Loucy (cell line): Measurements from ENCODE around the gene PRSS38.

ENCODE experiments used
- H2AFZ ChIP-seq: fragments of 200-600 bp; sonication (generic); 2 replicates; pipeline ENCODE4 v1.6.0; 2016; ENCODE audit warnings: antibody characterized with exemption, mild to moderate bottlenecking, low read length, moderate library complexity
- H3F3A ChIP-seq: fragments of 200-600 bp; 2 replicates; pipeline ENCODE4 v1.6.0; 2016; ENCODE audit warnings: antibody characterized with exemption, low read depth, mild to moderate bottlenecking
- H3K27me3 ChIP-seq: fragments of 200-600 bp; sonication (generic); 2 replicates; pipeline ENCODE4 v1.6.1; 2014; ENCODE audit warnings: low read length, mild to moderate bottlenecking; ENCODE audit not compliant: insufficient read depth, poor library complexity, severe bottlenecking
- H3K36me3 ChIP-seq: fragments of 200-600 bp; sonication (generic); 2 replicates; pipeline ENCODE4 v1.6.1; 2016; ENCODE audit warnings: low read length; ENCODE audit not compliant: insufficient read depth
- H3K4me1 ChIP-seq: fragments of 200-600 bp; sonication (generic); 2 replicates; pipeline ENCODE4 v1.5.1; 2014; ENCODE audit warnings: low read length, mild to moderate bottlenecking; ENCODE audit not compliant: insufficient read depth, poor library complexity, severe bottlenecking
- H3K4me2 ChIP-seq: fragments of 200-600 bp; sonication (generic); 2 replicates; pipeline ENCODE4 v1.6.0; 2014; ENCODE audit warnings: antibody characterized with exemption, low read length, low read depth, mild to moderate bottlenecking; ENCODE audit not compliant: poor library complexity, severe bottlenecking
- H3K4me3 ChIP-seq: fragments of 200-600 bp; sonication (generic); 2 replicates; pipeline ENCODE4 v1.5.1; 2014; ENCODE audit warnings: low read length, mild to moderate bottlenecking, mixed read lengths; ENCODE audit not compliant: poor library complexity, severe bottlenecking
- H3K79me2 ChIP-seq: fragments of 200-600 bp; sonication (generic); 2 replicates; pipeline ENCODE4 v1.6.1; 2014; ENCODE audit warnings: low read length; ENCODE audit not compliant: insufficient read depth
- H3K9ac ChIP-seq: fragments of 200-600 bp; sonication (generic); 2 replicates; pipeline ENCODE4 v1.6.0; 2014; ENCODE audit warnings: mild to moderate bottlenecking, low read depth, low read length, moderate library complexity; ENCODE audit not compliant: poor library complexity, severe bottlenecking
- H3K9me2 ChIP-seq: fragments of 200-600 bp; sonication (generic); replicated peaks from 2 replicates; pipeline ENCODE4 v1.6.1; 2016; ENCODE audit warnings: low read depth, low read length, mixed read lengths
- H3K9me3 ChIP-seq: fragments of 200-600 bp; sonication (generic); 2 replicates; pipeline ENCODE4 v1.6.1; 2014; ENCODE audit warnings: mild to moderate bottlenecking, antibody characterized with exemption, low read length, low read depth; ENCODE audit not compliant: insufficient read depth
- H4K20me1 ChIP-seq: fragments of 200-600 bp; sonication (generic); 2 replicates; pipeline ENCODE4 v1.6.0; 2014; ENCODE audit warnings: antibody characterized with exemption, low read length, mild to moderate bottlenecking; ENCODE audit not compliant: insufficient read depth, poor library complexity, severe bottlenecking
- CTCF ChIP-seq: fragments of 200-600 bp; sonication (generic); conservative IDR thresholded peaks from 2 replicates; pipeline ENCODE4 v1.5.1; 2014; ENCODE audit warnings: mild to moderate bottlenecking, antibody characterized with exemption, low read length
- EZH2phosphoT487 ChIP-seq: fragments of 200-600 bp; IDR thresholded peaks from 2 replicates; pipeline ENCODE4 v1.6.1; 2018; ENCODE audit warnings: antibody characterized with exemption, mild to moderate bottlenecking, moderate library complexity, borderline replicate concordance

Gene PRSS38

GRCh38 chr1:227799756-227800155, 15.7 kb upstream of the PRSS38 start:
- Histone ChIP-seq H3K36me3 (no peaks in the 10 kb centered on the region), H3K9me2 (no peaks in the 10 kb centered on the region), H3K9me3 (no peaks in the 10 kb centered on the region), H3K4me1 (no peaks in the 10 kb centered on the region), H3K79me2 (no peaks in the 10 kb centered on the region), H3K4me3 (no peak overlapping the region), H2AFZ (no peak overlapping the region), H3K27me3 (no peaks in the 10 kb centered on the region), H4K20me1 (no peaks in the 10 kb centered on the region), H3K9ac (no peak overlapping the region), H3F3A (no peaks in the 10 kb centered on the region), H3K4me2 (no peak overlapping the region)
- TF ChIP-seq CTCF (no peak), EZH2phosphoT487 (no peak)

GRCh38 chr1:227803933-227804332, 11.5 kb upstream of the PRSS38 start:
- Histone ChIP-seq H3K4me2 (no peak overlapping the region), H3F3A (no peaks in the 10 kb centered on the region), H2AFZ (no peak overlapping the region), H3K4me1 (no peaks in the 10 kb centered on the region), H3K79me2 (no peaks in the 10 kb centered on the region), H3K4me3 (no peak overlapping the region), H3K36me3 (no peaks in the 10 kb centered on the region), H4K20me1 (no peaks in the 10 kb centered on the region), H3K27me3 (no peaks in the 10 kb centered on the region), H3K9ac (no peak overlapping the region), H3K9me2 (no peaks in the 10 kb centered on the region), H3K9me3 (no peaks in the 10 kb centered on the region)
- no peak for TF ChIP-seq CTCF
- TF ChIP-seq EZH2phosphoT487: no peak

- H3K79me2 ChIP-seq: no peaks in the 10 kb centered on the region
- TF ChIP-seq EZH2phosphoT487 (no peak), CTCF (no peak)
- no peak overlapping the region for H3K4me2 ChIP-seq
- H3K9me2 ChIP-seq: no peaks in the 10 kb centered on the region
- no peaks in the 10 kb centered on the region for H4K20me1 ChIP-seq
- H3K9me3 ChIP-seq: no peaks in the 10 kb centered on the region
- H3K4me3 ChIP-seq: no peak overlapping the region
- no peaks in the 10 kb centered on the region for H3K27me3 ChIP-seq
- H3K9ac ChIP-seq: no peak overlapping the region
- no peaks in the 10 kb centered on the region for H3K36me3 ChIP-seq
- no peaks in the 10 kb centered on the region for H3K4me1 ChIP-seq
- H2AFZ ChIP-seq: no peak overlapping the region
- no peaks in the 10 kb centered on the region for H3F3A ChIP-seq
Measured at GRCh38 chr1:227805606-227806197, 9.8 kb upstream of the PRSS38 start.
